ENCODE measurements around the gene WDR3.

WDR3 gene

DNA sequence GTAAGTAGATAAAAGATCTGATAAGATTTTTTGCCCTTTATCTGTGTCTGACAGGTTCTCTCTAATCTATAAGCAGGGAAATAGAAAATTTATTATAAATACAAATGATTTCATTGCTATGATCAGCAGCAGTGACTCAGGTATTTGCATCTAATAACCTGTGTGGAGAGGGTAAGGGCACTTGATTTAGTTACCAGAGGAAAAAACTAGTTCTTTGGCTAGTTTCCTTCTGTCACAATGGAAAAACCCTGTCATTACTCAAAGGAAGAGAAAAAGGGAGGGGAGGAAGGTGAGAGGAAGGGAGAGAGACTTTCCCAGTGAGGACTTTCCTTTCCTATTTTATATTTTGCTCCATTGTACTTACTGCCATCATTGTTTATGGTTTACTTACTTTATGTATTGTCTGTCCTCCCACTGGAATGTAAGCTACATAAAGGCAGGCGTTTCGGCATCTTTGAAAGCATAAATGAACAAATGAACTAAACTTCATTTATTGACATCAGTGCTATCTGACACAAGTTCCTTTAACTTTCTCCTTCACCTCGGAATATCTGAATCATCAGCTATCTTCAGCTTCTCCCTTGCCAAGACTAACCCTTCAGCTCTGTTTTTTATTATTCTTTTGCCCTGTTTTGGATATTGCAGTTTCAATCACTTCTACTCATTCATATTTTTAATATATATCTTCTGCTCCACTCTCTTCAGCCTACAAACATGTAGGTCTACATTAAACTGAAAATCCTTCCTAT, 34.9 kb downstream of the WDR3 start:
- Histone ChIP-seq H3K4me1 (ENCODE audit: control insufficient read depth in 1 of 2, insufficient read depth in 2 of 2, low read length in 2 of 2) (no peaks in the 10 kb centered on the region), H4K12ac (ENCODE audit: low read depth, low read length) (no peak overlapping the region), H3K36me3 (ENCODE audit: control insufficient read depth in 1 of 2, insufficient read depth in 2 of 2, low read length in 2 of 2) (no peaks in the 10 kb centered on the region), H2AK5ac (ENCODE audit: low read length) (no peak overlapping the region), H3K27me3 (ENCODE audit: insufficient read depth, low read length) (no peaks in the 10 kb centered on the region), H4K91ac (ENCODE audit: low read depth, low read length) (no peak overlapping the region), H3K18ac (ENCODE audit: low read length) (no peak overlapping the region), H2AFZ (ENCODE audit: insufficient read depth, low read length, poor library complexity) (no peak overlapping the region), H2BK5ac (ENCODE audit: low read depth, low read length, poor library complexity) (no peak overlapping the region), H3K4me2 (ENCODE audit: low read length) (no peak overlapping the region), H2BK120ac (ENCODE audit: insufficient read depth, low read length, poor library complexity) (no peak overlapping the region), H3K9me3 (ENCODE audit: insufficient read depth, low read depth, low read length) (no peaks in the 10 kb centered on the region), H3K4me3 (ENCODE audit: low read depth, low read length) (no peak overlapping the region), H3K79me2 (ENCODE audit: control insufficient read depth, insufficient read depth, low read length, poor library complexity) (no peaks in the 10 kb centered on the region), H3K14ac (ENCODE audit: low read length) (no peak overlapping the region), H3K27ac (ENCODE audit: low read depth, low read length) (no peak overlapping the region), H3K79me1 (ENCODE audit: low read length) (no peaks in the 10 kb centered on the region), H3K9ac (ENCODE audit: low read length) (no peak overlapping the region), H3K4ac (ENCODE audit: low read depth, low read length) (no peak overlapping the region), H3K23ac (ENCODE audit: low read length) (no peak overlapping the region), H4K8ac (ENCODE audit: low read depth, low read length) (no peak overlapping the region), H2BK12ac (ENCODE audit: low read length) (no peak overlapping the region)
- WGBS (ENCODE audit: extremely low coverage, insufficient coverage, insufficient read length): no CpG with 5 or more reads among the region's 3 CpGs
- no peak for DNase-seq

- no peaks in the 10 kb centered on the region for H3K36me3 ChIP-seq (ENCODE audit: control insufficient read depth in 1 of 2, insufficient read depth in 2 of 2, low read length in 2 of 2)
- no peak overlapping the region for H2BK120ac ChIP-seq (ENCODE audit: insufficient read depth, low read length, poor library complexity)
- no peak overlapping the region for H4K12ac ChIP-seq (ENCODE audit: low read depth, low read length)
- no peak overlapping the region for H3K14ac ChIP-seq (ENCODE audit: low read length)
- H2AFZ ChIP-seq (ENCODE audit: insufficient read depth, low read length, poor library complexity): no peak overlapping the region
- H3K79me2 ChIP-seq (ENCODE audit: control insufficient read depth, insufficient read depth, low read length, poor library complexity): no peaks in the 10 kb centered on the region
- H2BK5ac ChIP-seq (ENCODE audit: low read depth, low read length, poor library complexity): no peak overlapping the region
- no peak overlapping the region for H3K4me3 ChIP-seq (ENCODE audit: low read depth, low read length)
- H3K79me1 ChIP-seq (ENCODE audit: low read length): no peaks in the 10 kb centered on the region
- H3K27me3 ChIP-seq (ENCODE audit: insufficient read depth, low read length): no peaks in the 10 kb centered on the region
- H3K23ac ChIP-seq (ENCODE audit: low read length): no peak overlapping the region
- WGBS (ENCODE audit: extremely low coverage, insufficient coverage, insufficient read length): no CpG with 5 or more reads among the region's 4 CpGs
- no peaks in the 10 kb centered on the region for H3K4me1 ChIP-seq (ENCODE audit: control insufficient read depth in 1 of 2, insufficient read depth in 2 of 2, low read length in 2 of 2)
- H2AK5ac ChIP-seq (ENCODE audit: low read length): no peak overlapping the region
- no peak overlapping the region for H3K4ac ChIP-seq (ENCODE audit: low read depth, low read length)
- peak in 1 of 2 donors; percentile 62 for DNase-seq
- H4K8ac ChIP-seq (ENCODE audit: low read depth, low read length): no peak overlapping the region
- no peak overlapping the region for H3K27ac ChIP-seq (ENCODE audit: low read depth, low read length)
- H3K4me2 ChIP-seq (ENCODE audit: low read length): no peak overlapping the region
- no peak overlapping the region for H4K91ac ChIP-seq (ENCODE audit: low read depth, low read length)
- no peak overlapping the region for H3K9ac ChIP-seq (ENCODE audit: low read length)
- H3K9me3 ChIP-seq (ENCODE audit: insufficient read depth, low read depth, low read length): no peaks in the 10 kb centered on the region
- H2BK12ac ChIP-seq (ENCODE audit: low read length): no peak overlapping the region
- no peak overlapping the region for H3K18ac ChIP-seq (ENCODE audit: low read length)
Measured at GRCh38 chr1:117967477-117967876, 37.9 kb downstream of the WDR3 start.

- Histone ChIP-seq H3K23ac (ENCODE audit: low read length) (no peak overlapping the region), H2AFZ (ENCODE audit: insufficient read depth, low read length, poor library complexity) (no peak overlapping the region), H3K9ac (ENCODE audit: low read length) (no peak overlapping the region), H2AK5ac (ENCODE audit: low read length) (no peak overlapping the region), H3K79me2 (ENCODE audit: control insufficient read depth, insufficient read depth, low read length, poor library complexity) (no peaks in the 10 kb centered on the region), H3K9me3 (ENCODE audit: insufficient read depth, low read depth, low read length) (no peaks in the 10 kb centered on the region), H3K4me2 (ENCODE audit: low read length) (no peak overlapping the region), H4K8ac (ENCODE audit: low read depth, low read length) (no peak overlapping the region), H3K4ac (ENCODE audit: low read depth, low read length) (no peak overlapping the region), H3K18ac (ENCODE audit: low read length) (no peak overlapping the region), H3K27me3 (ENCODE audit: insufficient read depth, low read length) (no peaks in the 10 kb centered on the region), H3K79me1 (ENCODE audit: low read length) (no peaks in the 10 kb centered on the region), H3K14ac (ENCODE audit: low read length) (no peak overlapping the region), H3K36me3 (ENCODE audit: control insufficient read depth in 1 of 2, insufficient read depth in 2 of 2, low read length in 2 of 2) (no peaks in the 10 kb centered on the region), H4K91ac (ENCODE audit: low read depth, low read length) (no peak overlapping the region), H2BK120ac (ENCODE audit: insufficient read depth, low read length, poor library complexity) (no peak overlapping the region), H2BK12ac (ENCODE audit: low read length) (no peak overlapping the region), H3K4me1 (ENCODE audit: control insufficient read depth in 1 of 2, insufficient read depth in 2 of 2, low read length in 2 of 2) (no peaks in the 10 kb centered on the region), H3K4me3 (ENCODE audit: low read depth, low read length) (no peak overlapping the region), H4K12ac (ENCODE audit: low read depth, low read length) (no peak overlapping the region), H2BK5ac (ENCODE audit: low read depth, low read length, poor library complexity) (no peak overlapping the region), H3K27ac (ENCODE audit: low read depth, low read length) (no peak overlapping the region)
- no CpG with 5 or more reads among the region's 1 CpG for WGBS (ENCODE audit: extremely low coverage, insufficient coverage, insufficient read length)
- DNase-seq: no peak
Measured at GRCh38 chr1:117967881-117968280, 38.3 kb downstream of the WDR3 start.

DNA sequence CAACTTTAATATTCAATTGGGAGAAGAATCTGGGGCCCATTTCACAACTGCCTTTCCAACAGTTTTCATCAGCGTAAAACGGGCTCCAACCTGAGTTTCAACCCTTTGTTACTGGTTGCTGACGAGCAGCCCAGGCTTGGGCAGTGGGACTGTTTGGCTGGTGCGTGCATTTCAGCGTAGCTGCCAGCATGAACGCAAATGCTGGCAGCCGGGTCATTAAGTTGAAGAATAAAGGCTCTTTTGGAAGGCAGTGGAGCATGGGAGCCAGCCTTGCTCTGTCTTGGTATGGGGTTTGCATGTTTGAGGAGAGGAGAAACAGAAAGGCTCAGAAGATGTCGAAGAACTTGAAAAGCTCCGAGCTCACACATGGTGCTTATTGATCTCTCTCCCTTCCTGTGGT, 40.7 kb downstream of the WDR3 start:
- Histone ChIP-seq H3K14ac (ENCODE audit: low read length) (no peak overlapping the region), H4K8ac (ENCODE audit: low read depth, low read length) (no peak overlapping the region), H3K4me2 (ENCODE audit: low read length) (no peak overlapping the region), H3K27me3 (ENCODE audit: insufficient read depth, low read length) (no peaks in the 10 kb centered on the region), H3K23ac (ENCODE audit: low read length) (no peak overlapping the region), H3K4me1 (ENCODE audit: control insufficient read depth in 1 of 2, insufficient read depth in 2 of 2, low read length in 2 of 2) (no peaks in the 10 kb centered on the region), H2BK5ac (ENCODE audit: low read depth, low read length, poor library complexity) (no peak overlapping the region), H3K9me3 (ENCODE audit: insufficient read depth, low read depth, low read length) (no peaks in the 10 kb centered on the region), H3K79me2 (ENCODE audit: control insufficient read depth, insufficient read depth, low read length, poor library complexity) (no peaks in the 10 kb centered on the region), H2AFZ (ENCODE audit: insufficient read depth, low read length, poor library complexity) (no peak overlapping the region), H3K4ac (ENCODE audit: low read depth, low read length) (no peak overlapping the region), H4K91ac (ENCODE audit: low read depth, low read length) (no peak overlapping the region), H3K27ac (ENCODE audit: low read depth, low read length) (no peak overlapping the region), H3K18ac (ENCODE audit: low read length) (no peak overlapping the region), H3K9ac (ENCODE audit: low read length) (no peak overlapping the region), H2BK12ac (ENCODE audit: low read length) (no peak overlapping the region), H2BK120ac (ENCODE audit: insufficient read depth, low read length, poor library complexity) (no peak overlapping the region), H3K36me3 (ENCODE audit: control insufficient read depth in 1 of 2, insufficient read depth in 2 of 2, low read length in 2 of 2) (no peaks in the 10 kb centered on the region), H2AK5ac (ENCODE audit: low read length) (no peak overlapping the region), H3K79me1 (ENCODE audit: low read length) (no peaks in the 10 kb centered on the region), H4K12ac (ENCODE audit: low read depth, low read length) (no peak overlapping the region), H3K4me3 (ENCODE audit: low read depth, low read length) (no peak overlapping the region)
- peak; percentile 1 to 36 for DNase-seq
- no CpG with 5 or more reads among the region's 9 CpGs for WGBS (ENCODE audit: extremely low coverage, insufficient coverage, insufficient read length)

All from trophoblast cell (in vitro differentiated cells and primary cell).